GM21447 (cell line): ENCODE results near the gene ITGA1.
"Not testable (repeated sequence)": the region's sequence is repeated elsewhere in the genome, so short reads cannot be mapped to it uniquely, and the experiment has no call there.

Experiments
- ATAC-seq: cut with Tn5 transposase; IDR thresholded peaks from one replicate; pipeline ENCODE4 v1.9.1; 2021; ENCODE audit not compliant: unreplicated experiment

The ITGA1 gene

GRCh38 chr5:52827815-52828214 lies 40.1 kb downstream of the ITGA1 start:
- no peak for ATAC-seq

- no peak for ATAC-seq
Measured at GRCh38 chr5:52829664-52830063, 41.9 kb downstream of the ITGA1 start.

- no peak for ATAC-seq
Measured at GRCh38 chr5:52830650-52831049, 42.9 kb downstream of the ITGA1 start.

- no peak for ATAC-seq
Measured at GRCh38 chr5:52831786-52832511, 44.2 kb downstream of the ITGA1 start.

GRCh38 chr5:52834320-52834719 lies 46.6 kb downstream of the ITGA1 start:
- no peak for ATAC-seq

- no peak for ATAC-seq
Measured at GRCh38 chr5:52837068-52837467, 49.4 kb downstream of the ITGA1 start.

GRCh38 chr5:52837591-52838001 lies 49.9 kb downstream of the ITGA1 start:
- no peak for ATAC-seq

- ATAC-seq: no peak
Measured at GRCh38 chr5:52838326-52839015, 50.8 kb downstream of the ITGA1 start.

GRCh38 chr5:52839285-52839684 lies 51.6 kb downstream of the ITGA1 start:
- no peak for ATAC-seq

GRCh38 chr5:52840277-52841050 lies 52.7 kb downstream of the ITGA1 start:
- no peak for ATAC-seq

- ATAC-seq: no peak
Measured at GRCh38 chr5:52841114-52841513, 53.4 kb downstream of the ITGA1 start.

GRCh38 chr5:52842111-52842510 lies 54.4 kb downstream of the ITGA1 start:
- ATAC-seq: no peak

GRCh38 chr5:52844885-52845284 lies 57.2 kb downstream of the ITGA1 start:
- no peak for ATAC-seq

- ATAC-seq: no peak
Measured at GRCh38 chr5:52846182-52846842, 58.6 kb downstream of the ITGA1 start.

GRCh38 chr5:52848688-52849087 lies 61.0 kb downstream of the ITGA1 start:
- ATAC-seq: not testable (repeated sequence)

GRCh38 chr5:52849544-52849943 lies 61.8 kb downstream of the ITGA1 start:
- no peak for ATAC-seq

GRCh38 chr5:52853650-52854049 lies 65.9 kb downstream of the ITGA1 start:
- no peak for ATAC-seq

GRCh38 chr5:52854301-52854700 lies 66.6 kb downstream of the ITGA1 start:
- ATAC-seq: no peak

- no peak for ATAC-seq
Measured at GRCh38 chr5:52854949-52855348, 67.2 kb downstream of the ITGA1 start.

GRCh38 chr5:52856564-52856963 lies 68.8 kb downstream of the ITGA1 start:
- peak; percentile 97 for ATAC-seq

GRCh38 chr5:52859628-52860027 lies 71.9 kb downstream of the ITGA1 start:
- no peak for ATAC-seq
